ENCODE data around the gene DST.

DNA sequence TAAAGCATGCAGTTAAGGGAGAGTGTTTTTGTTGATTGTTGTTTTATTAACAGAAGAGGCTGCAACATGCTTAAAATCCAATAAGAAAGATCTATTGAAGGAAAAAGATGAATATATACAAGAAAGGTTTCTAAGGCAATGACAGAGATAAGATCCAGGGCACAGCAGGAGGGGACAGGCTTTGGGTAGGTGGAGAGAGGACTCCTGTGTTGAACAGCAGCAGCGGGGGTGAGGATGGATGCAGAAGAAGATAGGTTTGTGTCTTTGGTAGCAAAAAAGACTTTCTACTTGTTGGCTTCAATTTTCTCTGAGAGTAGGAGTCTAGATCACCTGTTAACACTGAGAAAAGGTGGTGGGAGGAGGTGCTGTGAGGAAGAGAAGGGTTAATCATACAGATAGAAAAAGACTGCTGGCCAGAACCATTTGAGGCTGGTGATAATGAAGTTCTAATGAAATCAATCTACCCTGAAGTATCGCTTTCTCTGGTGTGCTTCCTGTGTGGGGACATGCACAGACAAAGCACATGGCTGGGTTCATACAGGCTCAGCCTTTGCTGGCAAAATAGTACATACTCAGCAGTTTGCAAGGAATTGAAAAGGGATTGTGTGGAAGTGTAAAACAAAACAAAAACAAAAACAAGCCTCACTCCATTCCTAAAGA, 17.2 kb upstream of the DST start:
- TF ChIP-seq, protein P1, sequence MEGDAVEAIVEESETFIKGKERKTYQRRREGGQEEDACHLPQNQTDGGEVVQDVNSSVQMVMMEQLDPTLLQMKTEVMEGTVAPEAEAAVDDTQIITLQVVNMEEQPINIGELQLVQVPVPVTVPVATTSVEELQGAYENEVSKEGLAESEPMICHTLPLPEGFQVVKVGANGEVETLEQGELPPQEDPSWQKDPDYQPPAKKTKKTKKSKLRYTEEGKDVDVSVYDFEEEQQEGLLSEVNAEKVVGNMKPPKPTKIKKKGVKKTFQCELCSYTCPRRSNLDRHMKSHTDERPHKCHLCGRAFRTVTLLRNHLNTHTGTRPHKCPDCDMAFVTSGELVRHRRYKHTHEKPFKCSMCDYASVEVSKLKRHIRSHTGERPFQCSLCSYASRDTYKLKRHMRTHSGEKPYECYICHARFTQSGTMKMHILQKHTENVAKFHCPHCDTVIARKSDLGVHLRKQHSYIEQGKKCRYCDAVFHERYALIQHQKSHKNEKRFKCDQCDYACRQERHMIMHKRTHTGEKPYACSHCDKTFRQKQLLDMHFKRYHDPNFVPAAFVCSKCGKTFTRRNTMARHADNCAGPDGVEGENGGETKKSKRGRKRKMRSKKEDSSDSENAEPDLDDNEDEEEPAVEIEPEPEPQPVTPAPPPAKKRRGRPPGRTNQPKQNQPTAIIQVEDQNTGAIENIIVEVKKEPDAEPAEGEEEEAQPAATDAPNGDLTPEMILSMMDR (IDR thresholded peaks at IDR 0.05): no peak
- TF ChIP-seq POLR2A (IDR thresholded peaks at IDR 0.05): no peak
